ENCODE data around the gene GAGE12F. TPM values are rescaled to one million over a fixed set of nuclear protein-coding genes. Genes with fewer than 3 reads are reported as not detected.
"Not testable (repeated sequence)": the region's sequence is repeated elsewhere in the genome, so short reads cannot be mapped to it uniquely, and the experiment has no call there.

Gene GAGE12F
- total RNA-seq (2014; rRNA removed) (not detected in 2 replicates), Bru-seq, nascent RNA (not detected), BruChase-seq, experiment 1, labeled RNA remaining after a 6-hour chase (not detected), BruChase-seq, experiment 2, labeled RNA remaining after a 2-hour chase (not detected)
- long read RNA-seq: 0 reads

- intact Hi-C loops (cut with micrococcal nuclease); H4K20me1 ChIP-seq (ENCODE audit: low read length); H3K79me2 ChIP-seq (ENCODE audit: low read length); POLR2A ChIA-PET (ENCODE audit: unreplicated experiment); H3K9ac ChIP-seq (ENCODE audit: low read length); H3K27me3 ChIP-seq (ENCODE audit: low read length); H3K9me2 ChIP-seq (replicated peaks; ENCODE audit: low read length); CTCF ChIA-PET; DNase-seq; ATAC-seq; H3F3A ChIP-seq (ENCODE audit: low read length, unreplicated experiment); H3K4me3 ChIP-seq (ENCODE audit: low read length); H3K4me2 ChIP-seq (ENCODE audit: low read length); H3K27ac ChIP-seq (ENCODE audit: low read length); H2AFZ ChIP-seq (ENCODE audit: low read length); H3K4me1 ChIP-seq (ENCODE audit: insufficient read depth, low read length); BruUV-seq (replicated peaks); H3K9me3 ChIP-seq (ENCODE audit: low read length); H3K36me3 ChIP-seq (ENCODE audit: low read depth, low read length): not testable (repeated sequence)
Measured at GRCh38 chrX:49560542-49560941, at the start of gene GAGE12F. GAGE12F (plus strand) TSS chrX:49560842; CDS start chrX:49561997, 1,155 bp downstream.

- H3K27me3 ChIP-seq (ENCODE audit: low read length); H3F3A ChIP-seq (ENCODE audit: low read length, unreplicated experiment); H3K9me3 ChIP-seq (ENCODE audit: low read length); DNase-seq; H3K36me3 ChIP-seq (ENCODE audit: low read depth, low read length); H3K4me2 ChIP-seq (ENCODE audit: low read length); H3K9me2 ChIP-seq (replicated peaks; ENCODE audit: low read length); H3K9ac ChIP-seq (ENCODE audit: low read length); CTCF ChIA-PET; H2AFZ ChIP-seq (ENCODE audit: low read length); BruUV-seq (replicated peaks); ATAC-seq; H3K4me3 ChIP-seq (ENCODE audit: low read length); intact Hi-C loops (cut with micrococcal nuclease); H4K20me1 ChIP-seq (ENCODE audit: low read length); H3K27ac ChIP-seq (ENCODE audit: low read length); POLR2A ChIA-PET (ENCODE audit: unreplicated experiment); H3K79me2 ChIP-seq (ENCODE audit: low read length); H3K4me1 ChIP-seq (ENCODE audit: insufficient read depth, low read length): not testable (repeated sequence)
Measured at GRCh38 chrX:49531877-49532276, 28.8 kb upstream of the GAGE12F start, which contains the start of gene GAGE12C. GAGE12C (plus strand) TSS chrX:49532177; CDS start chrX:49533332, 1,155 bp downstream.

GRCh38 chrX:49541433-49541832 lies 19.2 kb upstream of the GAGE12F start, which contains the start of gene GAGE12D:
GAGE12D (plus strand) TSS chrX:49541733; CDS start chrX:49542888, 1,155 bp downstream.
- H3K9me2 ChIP-seq (replicated peaks; ENCODE audit: low read length); POLR2A ChIA-PET (ENCODE audit: unreplicated experiment); H3K4me2 ChIP-seq (ENCODE audit: low read length); H3K36me3 ChIP-seq (ENCODE audit: low read depth, low read length); BruUV-seq (replicated peaks); H2AFZ ChIP-seq (ENCODE audit: low read length); ATAC-seq; H3K9me3 ChIP-seq (ENCODE audit: low read length); CTCF ChIA-PET; H3K27me3 ChIP-seq (ENCODE audit: low read length); H3K4me3 ChIP-seq (ENCODE audit: low read length); intact Hi-C loops (cut with micrococcal nuclease); H3K79me2 ChIP-seq (ENCODE audit: low read length); DNase-seq; H3K9ac ChIP-seq (ENCODE audit: low read length); H3K4me1 ChIP-seq (ENCODE audit: insufficient read depth, low read length); H3K27ac ChIP-seq (ENCODE audit: low read length); H4K20me1 ChIP-seq (ENCODE audit: low read length); H3F3A ChIP-seq (ENCODE audit: low read length, unreplicated experiment): not testable (repeated sequence)

GRCh38 chrX:49550989-49551388 lies 9.7 kb upstream of the GAGE12F start, which contains the start of gene GAGE12E:
GAGE12E (plus strand) TSS chrX:49551289; CDS start chrX:49552444, 1,155 bp downstream.
- H3K4me3 ChIP-seq (ENCODE audit: low read length); intact Hi-C loops (cut with micrococcal nuclease); H4K20me1 ChIP-seq (ENCODE audit: low read length): not testable (repeated sequence)

GRCh38 chrX:49568728-49569127 lies 8.1 kb downstream of the GAGE12F start:
- not testable (repeated sequence) for H4K20me1 ChIP-seq (ENCODE audit: low read length)

More at GRCh38 chrX:49550989-49551388, 9.7 kb upstream of the GAGE12F start, which contains the start of gene GAGE12E:
- POLR2A ChIA-PET (ENCODE audit: unreplicated experiment); H3K4me1 ChIP-seq (ENCODE audit: insufficient read depth, low read length); CTCF ChIA-PET; H3K27ac ChIP-seq (ENCODE audit: low read length); H3K79me2 ChIP-seq (ENCODE audit: low read length); H3F3A ChIP-seq (ENCODE audit: low read length, unreplicated experiment); H3K4me2 ChIP-seq (ENCODE audit: low read length); H3K9me3 ChIP-seq (ENCODE audit: low read length); BruUV-seq (replicated peaks); DNase-seq; H2AFZ ChIP-seq (ENCODE audit: low read length); H3K27me3 ChIP-seq (ENCODE audit: low read length); H3K36me3 ChIP-seq (ENCODE audit: low read depth, low read length); H3K9me2 ChIP-seq (replicated peaks; ENCODE audit: low read length); H3K9ac ChIP-seq (ENCODE audit: low read length); ATAC-seq: not testable (repeated sequence)

GRCh38 chrX:49569152-49569551 lies 8.5 kb downstream of the GAGE12F start:
- H3K27me3 ChIP-seq (ENCODE audit: low read length); H3K9me2 ChIP-seq (replicated peaks; ENCODE audit: low read length); H3F3A ChIP-seq (ENCODE audit: low read length, unreplicated experiment); BruUV-seq (replicated peaks); H3K4me1 ChIP-seq (ENCODE audit: insufficient read depth, low read length); POLR2A ChIA-PET (ENCODE audit: unreplicated experiment); H3K9me3 ChIP-seq (ENCODE audit: low read length); H3K9ac ChIP-seq (ENCODE audit: low read length); ATAC-seq; intact Hi-C loops (cut with micrococcal nuclease); H3K4me2 ChIP-seq (ENCODE audit: low read length); CTCF ChIA-PET; H3K4me3 ChIP-seq (ENCODE audit: low read length); H4K20me1 ChIP-seq (ENCODE audit: low read length); DNase-seq; H3K79me2 ChIP-seq (ENCODE audit: low read length); H2AFZ ChIP-seq (ENCODE audit: low read length); H3K27ac ChIP-seq (ENCODE audit: low read length); H3K36me3 ChIP-seq (ENCODE audit: low read depth, low read length): not testable (repeated sequence)

More at GRCh38 chrX:49568728-49569127, 8.1 kb downstream of the GAGE12F start:
- H3K79me2 ChIP-seq (ENCODE audit: low read length); H3F3A ChIP-seq (ENCODE audit: low read length, unreplicated experiment); H2AFZ ChIP-seq (ENCODE audit: low read length); BruUV-seq (replicated peaks); H3K4me1 ChIP-seq (ENCODE audit: insufficient read depth, low read length); H3K9me2 ChIP-seq (replicated peaks; ENCODE audit: low read length); intact Hi-C loops (cut with micrococcal nuclease); POLR2A ChIA-PET (ENCODE audit: unreplicated experiment); H3K27ac ChIP-seq (ENCODE audit: low read length); H3K4me2 ChIP-seq (ENCODE audit: low read length); DNase-seq; H3K9me3 ChIP-seq (ENCODE audit: low read length); H3K4me3 ChIP-seq (ENCODE audit: low read length); H3K27me3 ChIP-seq (ENCODE audit: low read length); CTCF ChIA-PET; H3K36me3 ChIP-seq (ENCODE audit: low read depth, low read length); H3K9ac ChIP-seq (ENCODE audit: low read length); ATAC-seq: not testable (repeated sequence)

GRCh38 chrX:49570100-49570499 lies 9.5 kb downstream of the GAGE12F start, which contains the start of gene GAGE12G:
GAGE12G (plus strand) TSS chrX:49570400; CDS start chrX:49571555, 1,155 bp downstream.
- H3F3A ChIP-seq (ENCODE audit: low read length, unreplicated experiment); H3K4me3 ChIP-seq (ENCODE audit: low read length); H3K9ac ChIP-seq (ENCODE audit: low read length); H3K27ac ChIP-seq (ENCODE audit: low read length); BruUV-seq (replicated peaks); POLR2A ChIA-PET (ENCODE audit: unreplicated experiment); H3K36me3 ChIP-seq (ENCODE audit: low read depth, low read length); H3K9me2 ChIP-seq (replicated peaks; ENCODE audit: low read length); ATAC-seq; H3K27me3 ChIP-seq (ENCODE audit: low read length); DNase-seq; H3K4me1 ChIP-seq (ENCODE audit: insufficient read depth, low read length); H2AFZ ChIP-seq (ENCODE audit: low read length); intact Hi-C loops (cut with micrococcal nuclease); CTCF ChIA-PET; H3K9me3 ChIP-seq (ENCODE audit: low read length); H3K4me2 ChIP-seq (ENCODE audit: low read length); H3K79me2 ChIP-seq (ENCODE audit: low read length); H4K20me1 ChIP-seq (ENCODE audit: low read length): not testable (repeated sequence)
